K562 (cell line): ENCODE measurements around the gene BCL2L1. TPM values are rescaled to one million over a fixed set of nuclear protein-coding genes. Genes with fewer than 3 reads are reported as not detected.
A peak's percentile ranks its signal among the peaks of the same experiment; 100 is the strongest.

Experiments
- ATAC-seq: fragments of 200-7000 bp; cut with Tn5 transposase; 3 replicates; pipeline ENCODE4 v1.9.1; 2020; ENCODE audit warnings: moderate library complexity
- BruUV-seq: library from RNA; stranded (reverse); fragments of 400-500 nt; replicated peaks from 2 replicates; lab custom pipeline; 2021; lab: Mats Ljungman, UMichigan
- CTCF ChIA-PET: fragments of 300-600 bp; formaldehyde crosslinking; extraction: SDS; loops from one replicate; lab custom pipeline; 2021; ENCODE audit warnings: low intra/inter-chr PET ratio; lab: Yijun Ruan, JAX
- POLR2A ChIA-PET: fragments of 300-600, 350-650 bp; sonication (Branson Sonifier 250); formaldehyde crosslinking; extraction: SDS; loops from one replicate; lab custom pipeline; 2021; ENCODE audit warnings: antibody characterized with exemption, inconsistent platforms; lab: Yijun Ruan, JAX
- DNase-seq, 4 experiments: peaks; one replicate each; pipeline versions ENCODE4 v3.0.0 to v3.0.0-alpha.2; 2011 to 2018; ENCODE audit warnings: low spot score in 3 of 4, mixed read lengths in 3 of 4; ENCODE audit errors: extremely low read depth in 1 of 4
- FAIRE-seq: peaks from 2 replicates; lab custom pipeline; 2011; peaks lifted over from hg19 to GRCh38; lab: Jason Lieb, UNC
- H2AFZ ChIP-seq: 2 replicates; pipeline ENCODE4 v1.6.0; 2011; ENCODE audit warnings: low read depth, low read length, control low read depth, inconsistent platforms
- H3K27ac ChIP-seq: fragments of 200-600 bp; 3 replicates; pipeline ENCODE4 v1.8.0; 2011; ENCODE audit warnings: low read depth, mild to moderate bottlenecking, control low read depth, inconsistent platforms, low read length, moderate library complexity, mixed read lengths; ENCODE audit errors: extremely low read depth
- H3K27me3 ChIP-seq, 2 experiments: fragments of 300-600 bp in 1 of 2; 2 replicates in 1 of 2; 3 replicates in 1 of 2; pipeline versions ENCODE4 v1.6.0 to v1.8.0; 2011; ENCODE audit warnings: inconsistent platforms in 2 of 2, low read length in 2 of 2, mild to moderate bottlenecking in 1 of 2, mixed read lengths in 1 of 2, moderate library complexity in 1 of 2; ENCODE audit not compliant: control insufficient read depth in 2 of 2, insufficient read depth in 2 of 2
- H3K36me3 ChIP-seq: fragments of 300-600 bp; 3 replicates; pipeline ENCODE4 v1.8.0; 2011; ENCODE audit warnings: mild to moderate bottlenecking, low read length, inconsistent platforms; ENCODE audit not compliant: control insufficient read depth, insufficient read depth
- H3K4me1 ChIP-seq, 2 experiments: fragments of 200-600 bp in 1 of 2; replicated peaks in 1 of 2; 2 replicates in 1 of 2; 3 replicates in 1 of 2; pipeline versions ENCODE4 v1.5.1 to v1.8.0; 2011; ENCODE audit warnings: inconsistent platforms in 2 of 2, low read length in 2 of 2, mild to moderate bottlenecking in 1 of 2, mixed read lengths in 1 of 2, moderate library complexity in 1 of 2; ENCODE audit not compliant: control insufficient read depth in 2 of 2, insufficient read depth in 2 of 2
- H3K4me2 ChIP-seq: 2 replicates; pipeline ENCODE4 v1.6.1; 2011; ENCODE audit warnings: low read length, control low read depth, inconsistent platforms, mixed read lengths; ENCODE audit not compliant: insufficient read depth
- H3K4me3 ChIP-seq: fragments of 200-600 bp; sonication (generic), shearing (Covaris generic); 2 replicates; pipeline ENCODE4 v1.5.1; 2016; ENCODE audit warnings: control low read depth, inconsistent platforms
- H3K79me2 ChIP-seq: fragments of 200-600 bp; 3 replicates; pipeline ENCODE4 v1.8.0; 2011; ENCODE audit warnings: low read length, inconsistent platforms; ENCODE audit not compliant: control insufficient read depth, insufficient read depth
- H3K9ac ChIP-seq, 2 experiments: 2 replicates each; pipeline versions ENCODE4 v1.6.0 to v1.6.1; 2011; ENCODE audit warnings: low read depth in 2 of 2, low read length in 2 of 2, control low read depth in 1 of 2, inconsistent platforms in 1 of 2, mild to moderate bottlenecking in 1 of 2, mixed read lengths in 1 of 2; ENCODE audit not compliant: insufficient read depth in 1 of 2
- H3K9me1 ChIP-seq: one replicate; pipeline ENCODE4 v1.6.0; 2011; ENCODE audit warnings: inconsistent platforms, mild to moderate bottlenecking, low read length, moderate library complexity; ENCODE audit not compliant: control insufficient read depth, insufficient read depth
- H3K9me3 ChIP-seq: replicated peaks from 2 replicates; pipeline ENCODE4 v1.5.1; 2011; ENCODE audit warnings: low read depth, low read length, inconsistent platforms; ENCODE audit not compliant: control insufficient read depth, insufficient read depth
- H4K20me1 ChIP-seq: replicated peaks from 2 replicates; pipeline ENCODE4 v1.6.1; 2011; ENCODE audit warnings: low read length, inconsistent platforms, mixed read lengths; ENCODE audit not compliant: control insufficient read depth, insufficient read depth
- ADNP ChIP-seq: fragments of 200-800 bp; sonication (Bioruptor generic); IDR thresholded peaks from 2 replicates; pipeline ENCODE4 v1.6.1; 2016; ENCODE audit warnings: missing genetic modification characterization, missing compliant biosample characterization
- BCOR ChIP-seq: fragments of 450-650 bp; IDR thresholded peaks from 2 replicates; pipeline ENCODE4 v1.6.1; 2016
- GTF2F1 ChIP-seq: IDR thresholded peaks from 2 replicates; pipeline ENCODE4 v1.6.1; 2011; ENCODE audit warnings: low read depth, low read length, improper control_type of control experiment
- KDM1A ChIP-seq, 2 experiments: fragments of 450-650 bp; IDR thresholded peaks; 2 replicates each; pipeline ENCODE4 v1.6.1; 2016; ENCODE audit warnings: mild to moderate bottlenecking in 2 of 2
- RBM25 ChIP-seq: fragments of 200-400 bp; formaldehyde crosslinking; IDR thresholded peaks from 2 replicates; pipeline ENCODE4 v1.6.1; 2018; ENCODE audit warnings: low read length, low read depth, moderate library complexity; ENCODE audit not compliant: severe bottlenecking
- SMARCA5 ChIP-seq: fragments of 450-650 bp; IDR thresholded peaks from 2 replicates; pipeline ENCODE4 v1.6.1; 2016
- SPI1 ChIP-seq: IDR thresholded peaks from 2 replicates; pipeline ENCODE4 v1.6.1; 2011; ENCODE audit warnings: low read depth, low read length, control low read depth, borderline replicate concordance
- SUPT5H ChIP-seq: fragments of 450-650 bp; IDR thresholded peaks from 2 replicates; pipeline ENCODE4 v1.6.1; 2016
- TGIF2 ChIP-seq: sonication (generic); formaldehyde crosslinking; IDR thresholded peaks from 2 replicates; pipeline ENCODE4 v1.8.1; 2022; ENCODE audit warnings: mild to moderate bottlenecking, missing genetic modification reagents, moderate library complexity
- ZNF764 ChIP-seq: fragments of 250-450 bp; sonication (Bioruptor Pico); IDR thresholded peaks from 2 replicates; pipeline ENCODE4 v1.4.0; 2020; ENCODE audit warnings: low read depth, mild to moderate bottlenecking, moderate library complexity
- ZNF830 ChIP-seq: fragments of 250-450 bp; sonication (Bioruptor Pico); IDR thresholded peaks from 2 replicates; pipeline ENCODE4 v1.5.0; 2021; ENCODE audit warnings: mild to moderate bottlenecking
- WGBS: fragments of 100-300 bp; shearing (Covaris generic); methylation state at CpG from one replicate; pipeline ENCODE4 v1.1.6; 2016; ENCODE audit warnings: low coverage, mixed read lengths; ENCODE audit not compliant: insufficient coverage; ENCODE audit errors: missing lambda C conversion rate; 5-methylcytosine and 5-hydroxymethylcytosine counted together
- in situ Hi-C: fragments of 300-500 bp; cut with MboI; formaldehyde crosslinking; loops from 4 replicates; pipeline ENCODE4 v1.15.0; 2018; ENCODE audit warnings: inconsistent platforms, mixed read lengths
- intact Hi-C: fragments of 100-400 bp; cut with micrococcal nuclease; formaldehyde crosslinking; loops from 2 replicates; pipeline ENCODE4 v1.14.2; 2022
- polyA plus RNA-seq, 8 experiments: library from polyadenylated mRNA; depleted of rRNA in 4 of 8; stranded (reverse) in 5 of 8; unstranded in 3 of 8; fragments of >200 nt; fragmentation: Nextera tagmentation in 2 of 8; fragmentation: Illumina TruSeq in 1 of 8; extraction: Ambion mirVana in 2 of 8; extraction: Trizol in 1 of 8; gene quantifications; 2 replicates each; pipeline versions ENCODE4 v1.2.1 to v1.2.3, GENCODE V29; 2011 to 2014; ENCODE audit warnings: inconsistent platforms in 1 of 8, missing spikeins in 1 of 8
- total RNA-seq, 7 experiments: library from RNA; depleted of rRNA in 6 of 7; stranded (reverse); fragments of >200 nt in 6 of 7; fragmentation: Illumina TruSeq in 2 of 7; extraction: Trizol in 2 of 7; gene quantifications; 2 replicates each; pipeline versions ENCODE4 v1.2.1 to v1.2.3, GENCODE V29; 2011 to 2021; ENCODE audit warnings: low replicate concordance in 1 of 7

Gene BCL2L1
- total and polyA plus RNA-seq, 9 of the 15 experiments (the other 6 are each of a cell fraction or from before 2014, with no cell fraction given) = 3.3 to 182 (median 120) TPM

- intact Hi-C loops (no loop called here), in situ Hi-C loops (no loop called here)
- CTCF ChIA-PET = no interaction called here
- DNase-seq = no peak
- Histone ChIP-seq H3K9me3 (no peaks in the 10 kb centered on the region), H4K20me1 (no peaks in the 10 kb centered on the region), H3K4me3 (no peak overlapping the region), H3K79me2 (no peaks in the 10 kb centered on the region), H2AFZ (no peak overlapping the region), H3K4me1 (peaks cover 8 to 9% of the 10 kb centered on the region in 2 experiments), H3K27ac (no peak overlapping the region), H3K9ac (no peak overlapping the region), H3K27me3 (no peaks in the 10 kb centered on the region), H3K9me1 (no peaks in the 10 kb centered on the region), H3K4me2 (no peak overlapping the region), H3K36me3 (no peaks in the 10 kb centered on the region)
- no peak for ATAC-seq
- FAIRE-seq = no peak
- BruUV-seq = no TSS peak
- 66% methylated on average over 3 of the region's 4 CpGs for WGBS
- TF ChIP-seq BCOR = peak; percentile 85
- TF ChIP-seq SMARCA5 = 0 out of 2 replicates have a peak, but pooled peaks have one; percentile 21
- TF ChIP-seq SUPT5H = no peak
- no peak for TF ChIP-seq ZNF830 (CRISPR knock-in tag)
- TF ChIP-seq RBM25 = peak; percentile 83
- peak; percentile 56 for TF ChIP-seq ADNP (tag)
- peak; percentile 41 to 47; a peak in 2 of 4 replicates for TF ChIP-seq KDM1A (IDR thresholded peaks at IDR 0.05)
- POLR2A ChIA-PET = interaction anchor here (0.7 kb wide), 2 partner anchors 9 to 305 kb away, joined by 3 to 4 read pairs; no protein-coding TSS in a partner anchor
Observed at GRCh38 chr20:31643522-31643921, 79.1 kb downstream of the BCL2L1 start.

- Histone ChIP-seq H3K4me3 (no peak overlapping the region), H3K4me2 (no peak overlapping the region), H3K4me1 (peaks cover 8 to 10% of the 10 kb centered on the region in 2 experiments)
- in situ Hi-C loops = no loop called here
- TF ChIP-seq TGIF2 (no peak), SPI1 (peak; percentile 26; the same call in 1 of the 2 replicates), ZNF764 (CRISPR knock-in tag) (no peak), GTF2F1 (no peak)
- TF ChIP-seq, all 486 proteins: peak for 1
- ATAC-seq = no peak
- H2AFZ ChIP-seq = no peak overlapping the region
- DNase-seq = no peak
- no peak for FAIRE-seq
- H3K79me2 ChIP-seq = no peaks in the 10 kb centered on the region
- no TSS peak for BruUV-seq
- ChIA-PET CTCF (no interaction called here), POLR2A (interaction anchor here (0.7 kb wide), 1 partner anchor 9 kb away, joined by 3 read pairs; no protein-coding TSS in a partner anchor)
- H3K9ac ChIP-seq = no peak overlapping the region
- intact Hi-C loops = no loop called here
- H3K36me3 ChIP-seq = no peaks in the 10 kb centered on the region
- no peaks in the 10 kb centered on the region for H3K9me1 ChIP-seq
- no peaks in the 10 kb centered on the region for H4K20me1 ChIP-seq
- 18% methylated on average over 1 of the region's 1 CpG for WGBS
- no peak overlapping the region for H3K27ac ChIP-seq
- H3K27me3 ChIP-seq = no peaks in the 10 kb centered on the region
- H3K9me3 ChIP-seq = no peaks in the 10 kb centered on the region
Observed at GRCh38 chr20:31642837-31643236, 79.8 kb downstream of the BCL2L1 start.
